Body of pancreas (tissue), 4 donors: ENCODE measurements around the gene AOX1.

Experiments used
- CTCF ChIP-seq, 7 experiments: fragments of 450-650 bp in 4 of 7; fragments of 200-600 bp in 3 of 7; sonication (generic) in 3 of 7; IDR thresholded peaks; one replicate each; pipeline ENCODE4 v1.5.1; 2016 to 2019; ENCODE audit warnings: antibody characterized with exemption in 7 of 7
- POLR2A ChIP-seq, 3 donors: fragments of 450-650 bp; IDR thresholded peaks; one replicate each; pipeline ENCODE4 v1.6.1; 2016; ENCODE audit warnings: antibody characterized with exemption in 3 of 3, mild to moderate bottlenecking in 2 of 3

GRCh38 chr2:200693836-200694470 lies 108.1 kb downstream of the AOX1 start:
- no peak for TF ChIP-seq CTCF (IDR thresholded peaks at IDR 0.05)
- no peak for TF ChIP-seq POLR2A (IDR thresholded peaks at IDR 0.05)
